Panc1 (cell line): ENCODE measurements around the gene FKBP5.

Experiments
- POLR2AphosphoS5 ChIP-seq: IDR thresholded peaks from 2 replicates; pipeline ENCODE4 v1.6.1; 2012; ENCODE audit warnings: mild to moderate bottlenecking, low read depth, low read length, moderate library complexity
- REST ChIP-seq, 2 experiments: IDR thresholded peaks; 2 replicates each; pipeline ENCODE4 v1.6.1; 2011 to 2012; ENCODE audit warnings: low read depth in 2 of 2, control low read depth in 1 of 2, low read length in 1 of 2, mild to moderate bottlenecking in 1 of 2, moderate library complexity in 1 of 2; ENCODE audit not compliant: insufficient read depth in 1 of 2
- TCF7L2 ChIP-seq: IDR thresholded peaks from 2 replicates; pipeline ENCODE4 v1.6.1; 2011; ENCODE audit warnings: mild to moderate bottlenecking, low read depth, low read length, inconsistent platforms
- TF ChIP-seq, protein P1 (sequence below): fragments of 450-650 bp; IDR thresholded peaks from 2 replicates; pipeline ENCODE4 v1.5.1; 2017; ENCODE audit warnings: mild to moderate bottlenecking

GRCh38 chr6:35594503-35595186, 94.1 kb downstream of the FKBP5 start:
- no peak for TF ChIP-seq POLR2AphosphoS5
- TF ChIP-seq, protein P1, sequence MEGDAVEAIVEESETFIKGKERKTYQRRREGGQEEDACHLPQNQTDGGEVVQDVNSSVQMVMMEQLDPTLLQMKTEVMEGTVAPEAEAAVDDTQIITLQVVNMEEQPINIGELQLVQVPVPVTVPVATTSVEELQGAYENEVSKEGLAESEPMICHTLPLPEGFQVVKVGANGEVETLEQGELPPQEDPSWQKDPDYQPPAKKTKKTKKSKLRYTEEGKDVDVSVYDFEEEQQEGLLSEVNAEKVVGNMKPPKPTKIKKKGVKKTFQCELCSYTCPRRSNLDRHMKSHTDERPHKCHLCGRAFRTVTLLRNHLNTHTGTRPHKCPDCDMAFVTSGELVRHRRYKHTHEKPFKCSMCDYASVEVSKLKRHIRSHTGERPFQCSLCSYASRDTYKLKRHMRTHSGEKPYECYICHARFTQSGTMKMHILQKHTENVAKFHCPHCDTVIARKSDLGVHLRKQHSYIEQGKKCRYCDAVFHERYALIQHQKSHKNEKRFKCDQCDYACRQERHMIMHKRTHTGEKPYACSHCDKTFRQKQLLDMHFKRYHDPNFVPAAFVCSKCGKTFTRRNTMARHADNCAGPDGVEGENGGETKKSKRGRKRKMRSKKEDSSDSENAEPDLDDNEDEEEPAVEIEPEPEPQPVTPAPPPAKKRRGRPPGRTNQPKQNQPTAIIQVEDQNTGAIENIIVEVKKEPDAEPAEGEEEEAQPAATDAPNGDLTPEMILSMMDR: no peak
- no peak for TF ChIP-seq REST (IDR thresholded peaks at IDR 0.05; ENCODE audit: insufficient read depth in 1 of 2, low read depth in 2 of 2, low read length in 1 of 2)
- TF ChIP-seq TCF7L2: no peak
